ENCODE results near the gene PLCB2.

PLCB2 gene

GRCh38 chr15:40245666-40246450 lies 61.9 kb downstream of the PLCB2 start:
- DNase-seq: no peak

GRCh38 chr15:40244961-40245523 lies 62.7 kb downstream of the PLCB2 start:
- DNase-seq: no peak

- DNase-seq: no peak
Measured at GRCh38 chr15:40243126-40243810, 64.5 kb downstream of the PLCB2 start.

- DNase-seq: no peak
Measured at GRCh38 chr15:40242601-40243000, 65.1 kb downstream of the PLCB2 start.

GRCh38 chr15:40242213-40242599 lies 65.5 kb downstream of the PLCB2 start:
- DNase-seq: no peak

- no peak for DNase-seq
Measured at GRCh38 chr15:40241269-40242212, 66.2 kb downstream of the PLCB2 start.

- no peak for DNase-seq
Measured at GRCh38 chr15:40240619-40241221, 67.0 kb downstream of the PLCB2 start.

GRCh38 chr15:40239693-40240618 lies 67.8 kb downstream of the PLCB2 start:
- no peak for DNase-seq

- DNase-seq: no peak
Measured at GRCh38 chr15:40239404-40239692, 68.4 kb downstream of the PLCB2 start.

- DNase-seq: no peak
Measured at GRCh38 chr15:40238532-40239403, 69.0 kb downstream of the PLCB2 start, which contains the start of gene PAK6. PAK6 (plus strand) TSS chr15:40239063; CDS start chr15:40264786, 25,723 bp downstream.
